ENCODE results near the gene RBM12.

- TF ChIP-seq CTCF (IDR thresholded peaks at IDR 0.05; ENCODE audit: poor library complexity, severe bottlenecking) (no peak), EZH2 (IDR thresholded peaks at IDR 0.05; ENCODE audit: borderline replicate concordance, insufficient read depth, low read length, poor library complexity, severe bottlenecking) (no peak)
These were observed 1.2 kb upstream of the RBM12 start for GRCh38 chr20:35665949-35666288.

Measured in neural cell (in vitro differentiated cells).